C4-2B (cell line): ENCODE measurements around the gene HSF2BP.
"Not testable (repeated sequence)": the region's sequence is repeated elsewhere in the genome, so short reads cannot be mapped to it uniquely, and the experiment has no call there.

ENCODE experiments used
- CTCF ChIP-seq: fragments of 450-650 bp; conservative IDR thresholded peaks from 2 replicates; pipeline ENCODE4 v1.5.1; 2017; ENCODE audit warnings: mild to moderate bottlenecking
- ZFX ChIP-seq: fragments of 450-650 bp; IDR thresholded peaks from 2 replicates; pipeline ENCODE4 v1.6.1; 2017

DNA sequence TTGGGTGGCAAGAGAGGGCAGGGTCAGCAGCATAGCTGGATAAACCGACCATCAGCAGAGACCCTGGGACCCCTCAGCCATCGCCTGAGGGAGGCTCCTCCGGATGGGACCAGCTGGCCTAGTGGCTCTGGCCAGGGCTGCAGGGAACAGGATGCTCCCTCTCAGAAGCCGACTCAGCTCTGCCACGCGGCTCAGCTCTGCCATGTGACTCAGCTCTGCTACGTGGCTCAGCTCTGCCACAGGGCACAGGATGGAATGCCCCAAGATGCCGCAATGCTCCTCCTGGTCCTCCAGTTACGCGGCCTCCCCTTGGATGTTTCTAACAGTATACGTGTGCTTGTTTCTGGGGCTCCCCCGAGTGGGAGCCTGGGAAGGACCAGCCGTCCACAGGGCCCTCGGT is 165.8 kb downstream of the HSF2BP start:
- TF ChIP-seq CTCF, ZFX: not testable (repeated sequence)
